Measurements from ENCODE around the gene OSTC. TPM values are rescaled to one million over a fixed set of nuclear protein-coding genes. Genes with fewer than 3 reads are reported as not detected.
A peak's percentile ranks its signal among the peaks of the same experiment; 100 is the strongest.

OSTC gene
- total RNA-seq, 4 donors from 2014 or later: 82.9 to 1,618 (median 118) TPM

GRCh38 chr4:108674356-108674977, 24.1 kb downstream of the OSTC start:
- no peaks in the 10 kb centered on the region for H3K9me3 ChIP-seq
- no peaks in the 10 kb centered on the region for H3K36me3 ChIP-seq
- intact Hi-C loops (cut with DNase I): no loop called here
- no peaks in the 10 kb centered on the region for H3K4me1 ChIP-seq
- H3K4me3 ChIP-seq (replicated peaks in 1 of 3): no peak overlapping the region
- no peaks in the 10 kb centered on the region for H3K27me3 ChIP-seq
- TF ChIP-seq, protein P1, sequence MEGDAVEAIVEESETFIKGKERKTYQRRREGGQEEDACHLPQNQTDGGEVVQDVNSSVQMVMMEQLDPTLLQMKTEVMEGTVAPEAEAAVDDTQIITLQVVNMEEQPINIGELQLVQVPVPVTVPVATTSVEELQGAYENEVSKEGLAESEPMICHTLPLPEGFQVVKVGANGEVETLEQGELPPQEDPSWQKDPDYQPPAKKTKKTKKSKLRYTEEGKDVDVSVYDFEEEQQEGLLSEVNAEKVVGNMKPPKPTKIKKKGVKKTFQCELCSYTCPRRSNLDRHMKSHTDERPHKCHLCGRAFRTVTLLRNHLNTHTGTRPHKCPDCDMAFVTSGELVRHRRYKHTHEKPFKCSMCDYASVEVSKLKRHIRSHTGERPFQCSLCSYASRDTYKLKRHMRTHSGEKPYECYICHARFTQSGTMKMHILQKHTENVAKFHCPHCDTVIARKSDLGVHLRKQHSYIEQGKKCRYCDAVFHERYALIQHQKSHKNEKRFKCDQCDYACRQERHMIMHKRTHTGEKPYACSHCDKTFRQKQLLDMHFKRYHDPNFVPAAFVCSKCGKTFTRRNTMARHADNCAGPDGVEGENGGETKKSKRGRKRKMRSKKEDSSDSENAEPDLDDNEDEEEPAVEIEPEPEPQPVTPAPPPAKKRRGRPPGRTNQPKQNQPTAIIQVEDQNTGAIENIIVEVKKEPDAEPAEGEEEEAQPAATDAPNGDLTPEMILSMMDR (IDR thresholded peaks at IDR 0.05): no peak
- no peak for TF ChIP-seq POLR2A (IDR thresholded peaks at IDR 0.05)
- H3K27ac ChIP-seq: no peak overlapping the region
- WGBS, 2 donors: 73% methylated on average over 4 of the region's 4 CpGs
- DNase-seq: no peak

GRCh38 chr4:108681321-108681809, 31.0 kb downstream of the OSTC start:
- intact Hi-C loops (cut with DNase I): no loop called here
- H3K36me3 ChIP-seq: no peaks in the 10 kb centered on the region
- 84 to 91% methylated on average over 5 of the region's 5 CpGs for WGBS, 2 donors
- TF ChIP-seq, protein P1 (IDR thresholded peaks at IDR 0.05): no peak
- no peak for TF ChIP-seq POLR2A (IDR thresholded peaks at IDR 0.05)
- H3K27ac ChIP-seq: no peak overlapping the region
- no peaks in the 10 kb centered on the region for H3K9me3 ChIP-seq
- no peaks in the 10 kb centered on the region for H3K4me1 ChIP-seq
- no peak for DNase-seq
- H3K4me3 ChIP-seq (replicated peaks in 1 of 3): no peak overlapping the region
- H3K27me3 ChIP-seq: no peaks in the 10 kb centered on the region

DNA sequence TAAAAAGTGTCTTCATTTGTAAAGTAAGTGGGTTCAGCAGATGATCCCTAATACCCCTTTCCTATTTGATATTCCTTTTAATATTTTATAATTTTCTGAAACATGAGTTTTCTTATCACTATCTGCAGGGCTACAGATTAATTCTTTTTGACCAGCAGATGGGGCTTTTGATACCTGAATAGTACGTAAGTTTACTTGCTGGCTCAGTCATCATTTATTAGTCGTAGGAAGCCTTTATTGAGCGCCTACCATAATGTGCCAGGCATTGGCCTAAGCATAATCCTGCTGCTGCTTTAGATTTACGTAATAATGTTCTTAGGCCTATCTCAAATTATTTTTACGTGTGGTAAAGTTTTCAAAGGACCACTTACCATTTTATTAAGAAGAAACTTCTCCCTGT, 33.1 kb downstream of the OSTC start:
- H3K4me3 ChIP-seq (replicated peaks in 1 of 3): no peak overlapping the region
- H3K27ac ChIP-seq: no peak overlapping the region
- DNase-seq: no peak
- H3K27me3 ChIP-seq: no peaks in the 10 kb centered on the region
- intact Hi-C loops (cut with DNase I): no loop called here
- H3K4me1 ChIP-seq: no peaks in the 10 kb centered on the region
- no peaks in the 10 kb centered on the region for H3K36me3 ChIP-seq
- WGBS, 2 donors: 23 to 26% methylated on average over 5 of the region's 5 CpGs
- H3K9me3 ChIP-seq: no peaks in the 10 kb centered on the region
- TF ChIP-seq POLR2A (IDR thresholded peaks at IDR 0.05): no peak
- TF ChIP-seq, protein P1 (IDR thresholded peaks at IDR 0.05): peak in 3 of 6 experiments; percentile 22 to 35 (median 32)

GRCh38 chr4:108685036-108685686, 34.8 kb downstream of the OSTC start:
- DNase-seq: no peak
- Histone ChIP-seq H3K36me3 (no peaks in the 10 kb centered on the region), H3K4me3 (replicated peaks in 1 of 3) (no peak overlapping the region), H3K27ac (no peak overlapping the region), H3K4me1 (no peaks in the 10 kb centered on the region), H3K9me3 (no peaks in the 10 kb centered on the region), H3K27me3 (no peaks in the 10 kb centered on the region)
- intact Hi-C loops (cut with DNase I): no loop called here
- TF ChIP-seq, protein P1 (IDR thresholded peaks at IDR 0.05): no peak
- no peak for TF ChIP-seq POLR2A (IDR thresholded peaks at IDR 0.05)
- 92% methylated on average over 4 of the region's 4 CpGs for WGBS, 2 donors

DNA sequence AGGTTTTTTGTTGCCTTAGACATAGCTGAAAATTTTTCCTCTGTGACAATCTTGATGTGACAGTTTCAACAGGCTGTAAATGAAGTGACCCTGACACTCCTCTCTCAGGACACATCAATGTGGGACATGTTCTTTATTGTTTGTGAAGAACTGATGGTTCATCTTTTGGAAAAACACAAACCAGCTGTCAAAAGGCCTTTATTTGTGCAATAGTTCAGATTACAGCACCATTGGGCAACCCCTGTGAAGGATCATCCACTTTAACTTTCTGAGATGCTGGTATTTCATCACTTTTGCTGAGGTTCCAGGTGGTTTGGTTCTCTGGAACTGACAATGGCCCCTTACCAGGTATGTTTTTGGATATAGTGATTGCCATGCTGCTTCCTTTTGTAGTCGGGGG, 40.3 kb downstream of the OSTC start:
- WGBS, 2 donors: 0 to 9% methylated on average over 1 of the region's 1 CpG
- Histone ChIP-seq H3K27me3 (no peaks in the 10 kb centered on the region), H3K36me3 (no peaks in the 10 kb centered on the region), H3K4me3 (replicated peaks in 1 of 3) (no peak overlapping the region), H3K27ac (no peak overlapping the region), H3K9me3 (no peaks in the 10 kb centered on the region), H3K4me1 (no peaks in the 10 kb centered on the region)
- DNase-seq: no peak
- TF ChIP-seq, protein P1 (IDR thresholded peaks at IDR 0.05): no peak
- no peak for TF ChIP-seq POLR2A (IDR thresholded peaks at IDR 0.05)
- intact Hi-C loops (cut with DNase I): no loop called here
